IMR-90 (cell line): ENCODE data around the gene TEX28. TPM values are rescaled to one million over a fixed set of nuclear protein-coding genes. Genes with fewer than 3 reads are reported as not detected.

ENCODE experiments used
- polyA plus RNA-seq, 3 experiments: library from polyadenylated mRNA; depleted of rRNA; stranded (reverse); fragments of >200 nt; gene quantifications; 2 replicates each; pipeline ENCODE4 v1.2.3, GENCODE V29; 2012; ENCODE audit warnings: low replicate concordance in 1 of 3
- total RNA-seq: library from RNA; depleted of rRNA; stranded (reverse); fragments of >200 nt; gene quantifications from 2 replicates; pipeline ENCODE4 v1.2.3, GENCODE V29; 2012; rRNA removed

Gene TEX28
- total and polyA plus RNA-seq, 2 of the 4 experiments (the other 2 are of a cell fraction) = not detected

Other genes starting within 250 kb of the TEX28 start
- 8.4 and 10.8 TPM in 2 replicates for gene MECP2, start 197.4 kb downstream of the TEX28 start, total RNA-seq
- 9.7 and 10.1 TPM in 2 replicates for gene MECP2, start 197.4 kb downstream of the TEX28 start, polyA plus RNA-seq (2012; rRNA removed)
- not detected in 2 replicates for gene OPN1LW, start 150.9 kb downstream of the TEX28 start, total RNA-seq
- not detected in 2 replicates for gene OPN1LW, start 150.9 kb downstream of the TEX28 start, polyA plus RNA-seq (2012; rRNA removed)
- not detected in 2 replicates for gene OPN1MW, start 112.5 kb downstream of the TEX28 start, total RNA-seq
- not detected in 2 replicates for gene OPN1MW, start 112.5 kb downstream of the TEX28 start, polyA plus RNA-seq (2012; rRNA removed)
- not detected in 2 replicates for gene OPN1MW2, start 75.4 kb downstream of the TEX28 start, total RNA-seq
- not detected in 2 replicates for gene OPN1MW2, start 75.4 kb downstream of the TEX28 start, polyA plus RNA-seq (2012; rRNA removed)
- gene OPN1MW3, start 37.5 kb downstream of the TEX28 start, total RNA-seq = not detected in 2 replicates
- gene OPN1MW3, start 37.5 kb downstream of the TEX28 start, polyA plus RNA-seq (2012; rRNA removed) = not detected in 2 replicates
- gene TKTL1, start 671 bp upstream of the TEX28 start, total RNA-seq = not detected in 2 replicates
- gene TKTL1, start 671 bp upstream of the TEX28 start, polyA plus RNA-seq (2012; rRNA removed) = not detected in 2 replicates
- 1,356 and 1,443 TPM in 2 replicates for gene FLNA, start 79.5 kb upstream of the TEX28 start, total RNA-seq
- gene FLNA, start 79.5 kb upstream of the TEX28 start, polyA plus RNA-seq (2012; rRNA removed) = 1,357 and 1,435 TPM in 2 replicates
- gene EMD, start 84.2 kb upstream of the TEX28 start, total RNA-seq = 9.9 and 11.4 TPM in 2 replicates
- 68.8 and 80.6 TPM in 2 replicates for gene EMD, start 84.2 kb upstream of the TEX28 start, polyA plus RNA-seq (2012; rRNA removed)
- gene RPL10, start 103.3 kb upstream of the TEX28 start, total RNA-seq = 1,582 and 1,900 TPM in 2 replicates
- gene RPL10, start 103.3 kb upstream of the TEX28 start, polyA plus RNA-seq (2012; rRNA removed) = 4,696 and 7,467 TPM in 2 replicates
- gene DNASE1L1, start 114.1 kb upstream of the TEX28 start, total RNA-seq = 42.5 and 51.4 TPM in 2 replicates
- 54.7 and 55.5 TPM in 2 replicates for gene DNASE1L1, start 114.1 kb upstream of the TEX28 start, polyA plus RNA-seq (2012; rRNA removed)
- gene TAFAZZIN, start 116.4 kb upstream of the TEX28 start, total RNA-seq = 4.4 and 4.8 TPM in 2 replicates
- gene TAFAZZIN, start 116.4 kb upstream of the TEX28 start, polyA plus RNA-seq (2012; rRNA removed) = 24.4 and 26.6 TPM in 2 replicates
- 13.8 and 13.9 TPM in 2 replicates for gene ATP6AP1, start 133.6 kb upstream of the TEX28 start, total RNA-seq
- 96.7 and 98.4 TPM in 2 replicates for gene ATP6AP1, start 133.6 kb upstream of the TEX28 start, polyA plus RNA-seq (2012; rRNA removed)
- 113 and 117 TPM in 2 replicates for gene GDI1, start 142.0 kb upstream of the TEX28 start, total RNA-seq
- gene GDI1, start 142.0 kb upstream of the TEX28 start, polyA plus RNA-seq (2012; rRNA removed) = 291 and 331 TPM in 2 replicates
- gene FAM50A, start 149.0 kb upstream of the TEX28 start, total RNA-seq = 46.4 and 65.5 TPM in 2 replicates
- 107 and 119 TPM in 2 replicates for gene FAM50A, start 149.0 kb upstream of the TEX28 start, polyA plus RNA-seq (2012; rRNA removed)
- gene PLXNA3, start 163.2 kb upstream of the TEX28 start, total RNA-seq = 4.3 and 8.1 TPM in 2 replicates
- 111 and 126 TPM in 2 replicates for gene PLXNA3, start 163.2 kb upstream of the TEX28 start, polyA plus RNA-seq (2012; rRNA removed)
- gene LAGE3, start 184.2 kb upstream of the TEX28 start, total RNA-seq = 3.6 and 6.4 TPM in 2 replicates
- 14.8 and 17.6 TPM in 2 replicates for gene LAGE3, start 184.2 kb upstream of the TEX28 start, polyA plus RNA-seq (2012; rRNA removed)
- gene UBL4A, start 191.5 kb upstream of the TEX28 start, total RNA-seq = 21.4 and 28.3 TPM in 2 replicates
- 22.2 and 24.6 TPM in 2 replicates for gene UBL4A, start 191.5 kb upstream of the TEX28 start, polyA plus RNA-seq (2012; rRNA removed)
- gene SLC10A3, start 195.5 kb upstream of the TEX28 start, total RNA-seq = 15.2 and 16.1 TPM in 2 replicates
- 24.6 and 26.9 TPM in 2 replicates for gene SLC10A3, start 195.5 kb upstream of the TEX28 start, polyA plus RNA-seq (2012; rRNA removed)
- gene FAM3A, start 221.1 kb upstream of the TEX28 start, total RNA-seq = 14.0 and 15.0 TPM in 2 replicates
- 47.2 and 52.0 TPM in 2 replicates for gene FAM3A, start 221.1 kb upstream of the TEX28 start, polyA plus RNA-seq (2012; rRNA removed)